G401 (cell line): ENCODE measurements around the gene PBRM1. TPM values are rescaled to one million over a fixed set of nuclear protein-coding genes. Genes with fewer than 3 reads are reported as not detected.

Experiments
- DNase-seq: peaks from one replicate; pipeline ENCODE4 v3.0.0-alpha.2; 2015; ENCODE audit warnings: low spot score
- in situ Hi-C: cut with HindIII; loops from 2 replicates; pipeline ENCODE4 v1.10.0; 2016; ENCODE audit warnings: low sequenced_read_pairs, mixed read lengths
- total RNA-seq: library from RNA; depleted of rRNA; stranded (reverse); fragments of >200 nt; shearing (Covaris generic); gene quantifications from 2 replicates; pipeline ENCODE4 v1.2.3, GENCODE V29; 2014; rRNA removed

Gene PBRM1
- total RNA-seq, 1 experiment from 2014 or later, result 38.4 TPM

- in situ Hi-C loops, result no loop called here
- DNase-seq, result no peak
Observed at GRCh38 chr3:52502808-52503350, 182.8 kb downstream of the PBRM1 start.

GRCh38 chr3:52502001-52502400, 183.7 kb downstream of the PBRM1 start:
- in situ Hi-C loops, result no loop called here
- DNase-seq, result no peak

GRCh38 chr3:52501046-52501445, 184.7 kb downstream of the PBRM1 start:
- no peak for DNase-seq

GRCh38 chr3:52498137-52499054, 187.3 kb downstream of the PBRM1 start:
- in situ Hi-C loops, result no loop called here
- no peak for DNase-seq

More at GRCh38 chr3:52501046-52501445, 184.7 kb downstream of the PBRM1 start:
- in situ Hi-C loops, result no loop called here

DNA sequence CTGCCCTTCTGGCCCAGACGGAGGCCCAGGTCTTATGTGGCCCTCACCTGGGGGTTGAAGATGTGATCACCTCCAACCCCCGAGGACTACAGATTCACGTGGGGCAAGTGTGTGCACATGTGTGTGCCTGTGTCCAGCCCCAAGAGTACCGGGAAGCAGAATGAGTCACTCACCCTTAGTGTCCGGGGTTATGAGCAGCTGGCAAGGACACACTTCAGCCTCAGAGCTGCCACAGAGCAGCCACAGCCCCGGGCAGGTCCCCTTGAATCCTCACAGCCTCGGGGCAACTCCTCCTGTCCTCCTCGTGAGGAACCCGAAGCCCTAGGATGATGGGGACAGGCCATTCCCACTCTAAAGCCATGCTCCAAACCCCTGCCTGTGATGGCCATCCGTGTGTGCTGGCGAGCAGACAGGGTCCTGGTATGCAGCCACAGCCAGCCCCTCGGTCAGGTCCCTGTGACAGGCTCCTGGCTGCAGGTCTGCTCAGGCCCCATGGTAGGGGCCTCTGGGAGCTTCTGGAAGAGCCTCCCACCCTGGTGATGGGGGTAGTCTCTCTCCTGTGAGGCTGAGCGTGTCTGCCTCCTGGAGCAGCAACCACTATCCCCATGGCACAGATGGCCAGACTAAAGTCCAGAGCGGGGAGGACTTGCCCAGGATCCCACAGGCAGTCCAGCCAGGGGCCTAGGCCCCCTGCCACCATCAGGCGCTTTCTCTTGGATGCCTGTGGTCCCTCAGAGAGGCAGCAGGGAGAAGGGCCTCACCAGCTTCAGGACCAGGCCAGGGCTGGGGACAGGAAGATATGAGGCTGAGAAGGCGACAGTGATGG, 189.7 kb downstream of the PBRM1 start:
- in situ Hi-C loops, result no loop called here
- DNase-seq, result no peak

Other genes starting within 250 kb of the PBRM1 start
- gene SEMA3G, start 240.8 kb downstream of the PBRM1 start, total RNA-seq, result 0.10 and 0.98 TPM in 2 replicates
- 86.7 and 117 TPM in 2 replicates for gene TNNC1, start 231.9 kb downstream of the PBRM1 start, total RNA-seq
- 25.5 and 28.9 TPM in 2 replicates for gene NISCH, start 230.3 kb downstream of the PBRM1 start, total RNA-seq
- gene STAB1, start 190.6 kb downstream of the PBRM1 start, total RNA-seq, result not detected in 2 replicates
- 36.9 and 53.2 TPM in 2 replicates for gene NT5DC2, start 152.1 kb downstream of the PBRM1 start, total RNA-seq
- gene UQCC5, start 149.3 kb downstream of the PBRM1 start, total RNA-seq, result 4.2 and 48.9 TPM in 2 replicates
- 127 and 216 TPM in 2 replicates for gene GNL3, start 119 bp upstream of the PBRM1 start, total RNA-seq
- gene GLT8D1, start 19.9 kb upstream of the PBRM1 start, total RNA-seq, result 77.8 and 104 TPM in 2 replicates
- 80.3 and 99.9 TPM in 2 replicates for gene SPCS1, start 20.2 kb upstream of the PBRM1 start, total RNA-seq
- gene NEK4, start 85.0 kb upstream of the PBRM1 start, total RNA-seq, result 34.1 and 40.7 TPM in 2 replicates
- not detected in 2 replicates for gene ITIH1, start 91.7 kb upstream of the PBRM1 start, total RNA-seq
- gene ITIH3, start 108.9 kb upstream of the PBRM1 start, total RNA-seq, result not detected in 2 replicates
- 0.18 and 0.68 TPM in 2 replicates for gene ITIH4, start 144.8 kb upstream of the PBRM1 start, total RNA-seq
- gene MUSTN1, start 149.1 kb upstream of the PBRM1 start, total RNA-seq, result not detected in 2 replicates
- 6.4 and 8.9 TPM in 2 replicates for gene STIMATE, start 211.6 kb upstream of the PBRM1 start, total RNA-seq